ENCODE results near the gene HUWE1. TPM values are rescaled to one million over a fixed set of nuclear protein-coding genes. Genes with fewer than 3 reads are reported as not detected.
A peak's percentile ranks its signal among the peaks of the same experiment; 100 is the strongest.

HUWE1 gene
- polyA plus RNA-seq, 1 donor (not counting 4 experiments of a cell fraction or from before 2014, with no cell fraction given): 53.6 TPM

- no peaks in the 10 kb centered on the region for H3K36me3 ChIP-seq (ENCODE audit: control insufficient read depth in 2 of 2, extremely low read depth in 1 of 2, insufficient read depth in 2 of 2, low read length in 2 of 2)
- dilution Hi-C loops (cut with MboI; ENCODE audit: extremely low pct_ligation_motif_present, low sequenced_read_pairs): no loop called here
- H3K27me3 ChIP-seq (ENCODE audit: control insufficient read depth, extremely low read depth, insufficient read depth, low read length): no peaks in the 10 kb centered on the region
- H3K4me2 ChIP-seq (ENCODE audit: control insufficient read depth, extremely low read depth, insufficient read depth, low read depth, low read length): no peak overlapping the region
- no peaks in the 10 kb centered on the region for H3K9me3 ChIP-seq (ENCODE audit: control insufficient read depth, low read depth, low read length)
- no peak overlapping the region for H2AFZ ChIP-seq (ENCODE audit: control insufficient read depth, low read length)
- no peak overlapping the region for H3K27ac ChIP-seq (ENCODE audit: control insufficient read depth, insufficient read depth, low read length)
- DNase-seq (ENCODE audit: low read depth, low spot score) (no peak), FAIRE-seq (no peak)
- no peaks in the 10 kb centered on the region for H3K9me1 ChIP-seq (ENCODE audit: control insufficient read depth, extremely low read depth, insufficient read depth, low read length)
- H3K4me1 ChIP-seq (ENCODE audit: control insufficient read depth, extremely low read depth, insufficient read depth, low read length): no peaks in the 10 kb centered on the region
- no peaks in the 10 kb centered on the region for H4K20me1 ChIP-seq (ENCODE audit: control insufficient read depth, extremely low read depth, insufficient read depth, low read length)
- no peak for TF ChIP-seq EZH2 (IDR thresholded peaks at IDR 0.05; ENCODE audit: low read length)
- no peak for TF ChIP-seq CTCF (optimal IDR thresholded peaks at IDR 0.05 in 1 of 3, IDR thresholded peaks at IDR 0.05 in 1 of 3, conservative IDR thresholded peaks at IDR 0.05 in 1 of 3; ENCODE audit: extremely low read depth in 1 of 3, insufficient read depth in 2 of 3, low read length in 3 of 3)
- no peak overlapping the region for H3K9ac ChIP-seq (ENCODE audit: control insufficient read depth, extremely low read depth, insufficient read depth, low read length)
- peaks cover 6% of the 10 kb centered on the region for H3K79me2 ChIP-seq (ENCODE audit: control insufficient read depth, insufficient read depth, low read length)
- no peak overlapping the region for H3K4me3 ChIP-seq (ENCODE audit: control insufficient read depth in 2 of 3, extremely low read depth in 1 of 3, insufficient read depth in 2 of 3, low read depth in 1 of 3, low read length in 3 of 3)
Observed at GRCh38 chrX:53688300-53688699, 1.8 kb upstream of the HUWE1 start.

- H3K27me3 ChIP-seq (ENCODE audit: control insufficient read depth, extremely low read depth, insufficient read depth, low read length): no peaks in the 10 kb centered on the region
- TF ChIP-seq EZH2 (IDR thresholded peaks at IDR 0.05; ENCODE audit: low read length) (no peak), CTCF (optimal IDR thresholded peaks at IDR 0.05 in 1 of 3, IDR thresholded peaks at IDR 0.05 in 1 of 3, conservative IDR thresholded peaks at IDR 0.05 in 1 of 3; ENCODE audit: extremely low read depth in 1 of 3, insufficient read depth in 2 of 3, low read length in 3 of 3) (no peak)
- peak overlapping the region; percentile 69 to 74 (median 72) for H3K4me3 ChIP-seq (ENCODE audit: control insufficient read depth in 2 of 3, extremely low read depth in 1 of 3, insufficient read depth in 2 of 3, low read depth in 1 of 3, low read length in 3 of 3)
- DNase-seq (ENCODE audit: low read depth, low spot score) (no peak), FAIRE-seq (no peak)
- H4K20me1 ChIP-seq (ENCODE audit: control insufficient read depth, extremely low read depth, insufficient read depth, low read length): no peaks in the 10 kb centered on the region
- H3K9me3 ChIP-seq (ENCODE audit: control insufficient read depth, low read depth, low read length): no peaks in the 10 kb centered on the region
- H3K27ac ChIP-seq (ENCODE audit: control insufficient read depth, insufficient read depth, low read length): peak overlapping the region; percentile 92
- no peaks in the 10 kb centered on the region for H3K36me3 ChIP-seq (ENCODE audit: control insufficient read depth in 2 of 2, extremely low read depth in 1 of 2, insufficient read depth in 2 of 2, low read length in 2 of 2)
- dilution Hi-C loops (cut with MboI; ENCODE audit: extremely low pct_ligation_motif_present, low sequenced_read_pairs): no loop called here
- H2AFZ ChIP-seq (ENCODE audit: control insufficient read depth, low read length): peak overlapping the region; percentile 16
- H3K4me1 ChIP-seq (ENCODE audit: control insufficient read depth, extremely low read depth, insufficient read depth, low read length): peaks cover 2% of the 10 kb centered on the region
- peak overlapping the region; percentile 82 for H3K9ac ChIP-seq (ENCODE audit: control insufficient read depth, extremely low read depth, insufficient read depth, low read length)
- H3K4me2 ChIP-seq (ENCODE audit: control insufficient read depth, extremely low read depth, insufficient read depth, low read depth, low read length): peak overlapping the region; percentile 87
- H3K9me1 ChIP-seq (ENCODE audit: control insufficient read depth, extremely low read depth, insufficient read depth, low read length): no peaks in the 10 kb centered on the region
- H3K79me2 ChIP-seq (ENCODE audit: control insufficient read depth, insufficient read depth, low read length): peaks cover 30% of the 10 kb centered on the region
Observed at GRCh38 chrX:53685711-53686110, 808 bp downstream of the HUWE1 start.
